IPS DF 6.9 (cell line): ENCODE results near the gene SHROOM1.

ENCODE experiments used
- DNase-seq: peaks from one replicate; pipeline ENCODE4 v3.0.0-alpha.2; 2013; ENCODE audit warnings: low read depth, low spot score
- H3K27ac ChIP-seq: one replicate; pipeline ENCODE4 v1.5.1; 2013; ENCODE audit warnings: low read length, control low read depth
- H3K27me3 ChIP-seq: 2 replicates; pipeline ENCODE4 v1.6.1; 2013; ENCODE audit warnings: mild to moderate bottlenecking, low read length; ENCODE audit not compliant: control insufficient read depth, insufficient read depth
- H3K36me3 ChIP-seq: 2 replicates; pipeline ENCODE4 v1.6.1; 2013; ENCODE audit warnings: low read length; ENCODE audit not compliant: control insufficient read depth, insufficient read depth
- H3K4me1 ChIP-seq: 2 replicates; pipeline ENCODE4 v1.6.1; 2013; ENCODE audit warnings: low read length; ENCODE audit not compliant: control insufficient read depth, insufficient read depth
- H3K4me3 ChIP-seq: 2 replicates; pipeline ENCODE4 v1.5.1; 2013; ENCODE audit warnings: mild to moderate bottlenecking, low read length
- H3K9me3 ChIP-seq: 2 replicates; pipeline ENCODE4 v1.6.1; 2013; ENCODE audit warnings: low read length, inconsistent platforms; ENCODE audit not compliant: control insufficient read depth, insufficient read depth
- WGBS: extraction: QIAGEN DNeasy Blood & Tissue Kit; methylation state at CpG from one replicate; pipeline ENCODE4 v1.1.7; 2013; ENCODE audit warnings: mixed read lengths, missing lambda C conversion rate; ENCODE audit not compliant: insufficient read length, insufficient coverage; 5-methylcytosine and 5-hydroxymethylcytosine counted together

SHROOM1 gene

GRCh38 chr5:132773114-132773513 is 57.3 kb downstream of the SHROOM1 start:
- H3K9me3 ChIP-seq: no peaks in the 10 kb centered on the region
- no peaks in the 10 kb centered on the region for H3K36me3 ChIP-seq
- H3K27me3 ChIP-seq: peaks cover 6% of the 10 kb centered on the region; the same call in 1 of the 2 replicates
- no peak overlapping the region for H3K4me3 ChIP-seq
- DNase-seq: no peak
- no CpG with 5 or more reads among the region's 5 CpGs for WGBS
- H3K4me1 ChIP-seq: peaks cover 6% of the 10 kb centered on the region; the same call in 1 of the 2 replicates
- no peak overlapping the region for H3K27ac ChIP-seq

DNA sequence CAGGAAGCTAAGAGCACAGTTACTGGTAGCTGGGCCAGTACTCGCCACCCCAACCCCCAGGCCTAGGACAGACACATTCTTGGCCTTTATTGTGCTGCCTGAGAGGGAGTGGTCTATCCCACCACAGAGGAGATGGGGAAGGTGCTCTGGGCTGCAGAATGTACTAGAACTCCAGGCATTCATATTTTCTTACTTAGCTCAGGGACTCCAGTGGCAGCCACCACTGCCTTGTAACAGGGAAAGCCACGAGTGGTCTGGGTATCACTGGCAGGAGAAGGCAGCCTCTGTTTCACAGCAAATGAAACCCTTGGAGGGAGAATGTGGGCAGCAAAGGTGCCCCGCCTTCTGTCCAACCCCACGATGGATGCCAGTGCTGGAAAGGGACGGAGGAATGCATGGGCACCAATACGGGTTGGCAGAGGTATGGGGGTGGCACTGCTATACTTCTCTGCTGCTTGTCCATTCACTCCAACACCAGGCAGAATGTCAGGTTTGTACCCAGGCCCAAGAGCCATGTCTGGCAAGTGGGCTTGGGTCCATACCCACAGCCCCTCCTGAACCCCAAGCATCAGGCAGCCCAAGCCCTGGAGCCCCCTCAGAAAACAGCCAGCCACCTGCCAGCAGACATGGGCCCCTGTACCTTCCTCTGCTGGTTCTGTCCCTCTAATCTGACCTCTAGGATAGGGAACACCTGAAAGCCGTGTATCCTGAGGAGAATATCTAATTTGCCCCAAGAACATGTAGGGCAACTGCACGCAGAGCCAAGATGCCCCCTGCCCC is 58.0 kb downstream of the SHROOM1 start:
- Histone ChIP-seq H3K9me3 (no peaks in the 10 kb centered on the region), H3K4me3 (no peak overlapping the region), H3K27ac (no peak overlapping the region), H3K4me1 (peaks cover 4% of the 10 kb centered on the region; the same call in 1 of the 2 replicates), H3K36me3 (no peaks in the 10 kb centered on the region), H3K27me3 (peaks cover 2% of the 10 kb centered on the region; the same call in 1 of the 2 replicates)
- no peak for DNase-seq
- no CpG with 5 or more reads among the region's 8 CpGs for WGBS
